SU-DHL-6 (cell line): Measurements from ENCODE around the gene SH2D1B.

ENCODE experiments used
- CTCF ChIP-seq: fragments of 200-600 bp; sonication (generic); IDR thresholded peaks from one replicate; pipeline ENCODE4 v1.5.1; 2017; ENCODE audit warnings: antibody characterized with exemption, mild to moderate bottlenecking, low read length, moderate library complexity; ENCODE audit not compliant: insufficient read depth, poor library complexity, severe bottlenecking
- EZH2phosphoT487 ChIP-seq: fragments of 200-600 bp; sonication (generic), shearing (Covaris generic); conservative IDR thresholded peaks from 2 replicates; pipeline ENCODE4 v1.6.1; 2018; ENCODE audit warnings: mild to moderate bottlenecking, antibody characterized with exemption, low read length, moderate library complexity, mixed read lengths

DNA sequence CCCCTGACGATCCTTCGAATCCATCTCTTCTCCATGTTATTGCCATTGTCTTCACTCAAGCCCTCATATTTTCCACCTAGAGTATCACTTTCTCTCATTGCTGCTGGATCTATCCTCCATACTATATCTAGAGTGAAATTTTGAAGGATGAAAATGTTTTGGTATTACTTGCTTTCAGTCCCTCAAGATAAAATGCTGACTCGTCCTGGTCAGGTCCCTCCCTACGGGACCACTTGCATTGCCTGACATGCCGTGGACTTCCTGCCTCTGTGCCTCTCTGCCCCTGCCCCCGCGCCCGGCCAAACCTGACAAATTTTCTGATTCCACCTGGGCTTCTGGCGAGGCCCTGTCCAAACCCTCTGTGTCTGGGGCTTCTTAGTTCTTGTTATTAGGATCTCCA is 58.9 kb downstream of the SH2D1B start:
- no peak for TF ChIP-seq CTCF
- no peak for TF ChIP-seq EZH2phosphoT487
